Dedifferentiated amniotic fluid mesenchymal stem cell (primary cell): Measurements from ENCODE around the gene C9orf85.
"Not testable (repeated sequence)": the region's sequence is repeated elsewhere in the genome, so short reads cannot be mapped to it uniquely, and the experiment has no call there.

Experiments used
- DNase-seq: peaks from one replicate; pipeline ENCODE4 v3.0.0-alpha.2; 2016; ENCODE audit errors: extremely low spot score

Gene C9orf85, protein sequence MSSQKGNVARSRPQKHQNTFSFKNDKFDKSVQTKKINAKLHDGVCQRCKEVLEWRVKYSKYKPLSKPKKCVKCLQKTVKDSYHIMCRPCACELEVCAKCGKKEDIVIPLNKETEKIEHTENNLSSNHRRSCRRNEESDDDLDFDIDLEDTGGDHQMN

GRCh38 chr9:71911061-71911907 lies at the start of gene C9orf85, which contains the start of gene ABHD17B:
TSS of gene C9orf85 (plus strand) at chr9:71911639. CDS start at chr9:71911735, 96 bp downstream.
TSS of gene ABHD17B (minus strand) at chr9:71911193. CDS start at chr9:71875080, 36,113 bp downstream.
- peak; percentile 100 for DNase-seq

GRCh38 chr9:71863631-71864030 lies 47.8 kb upstream of the C9orf85 start:
- no peak for DNase-seq

GRCh38 chr9:71875345-71875744 lies 36.1 kb upstream of the C9orf85 start:
- no peak for DNase-seq

GRCh38 chr9:71876106-71876505 lies 35.3 kb upstream of the C9orf85 start:
- no peak for DNase-seq

DNA sequence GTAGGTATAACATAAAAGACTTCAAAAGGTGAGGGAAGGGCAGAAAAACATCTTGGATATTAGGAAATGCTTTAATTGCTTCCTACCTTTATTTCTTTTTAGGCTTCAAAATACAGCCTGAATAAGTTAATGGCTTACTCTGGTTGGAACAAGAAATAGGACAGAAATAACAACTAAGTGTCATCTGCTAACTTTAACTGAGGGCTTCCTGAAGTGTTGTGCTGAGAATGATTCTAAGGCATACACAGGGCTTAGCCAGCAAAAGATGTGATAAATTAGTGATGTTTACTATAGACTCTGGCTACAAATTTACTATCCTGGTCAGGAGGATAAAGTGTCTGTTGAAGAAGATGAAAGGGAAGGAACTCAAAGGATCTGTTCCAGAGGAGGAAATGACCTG lies 34.6 kb upstream of the C9orf85 start:
- no peak for DNase-seq

- DNase-seq, result no peak
These were observed 32.8 kb upstream of the C9orf85 start for GRCh38 chr9:71878327-71879274.

DNA sequence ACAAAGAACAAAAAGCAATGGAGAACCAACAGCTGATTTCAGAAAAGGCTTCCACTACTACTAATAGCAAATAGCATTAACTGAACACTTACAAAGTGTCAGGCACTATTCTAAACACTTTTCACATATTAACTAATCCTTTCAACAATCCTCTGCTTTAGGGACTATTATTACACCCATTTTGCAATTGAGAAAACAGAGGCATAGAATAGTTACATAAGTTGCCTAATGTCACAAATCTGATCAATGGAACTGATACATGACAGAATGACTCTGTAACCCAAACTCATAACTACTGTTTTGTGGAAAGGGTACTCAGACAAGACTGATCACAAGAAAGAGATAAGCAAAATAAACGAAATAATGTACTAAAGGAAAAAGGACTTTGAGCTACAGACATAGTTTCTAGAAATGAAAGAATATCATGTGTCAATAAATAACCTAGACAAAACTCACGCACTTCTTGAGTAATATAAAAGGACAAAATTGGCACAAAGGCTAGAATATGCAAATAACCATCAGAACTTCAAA lies 31.7 kb upstream of the C9orf85 start:
- DNase-seq, result no peak

- no peak for DNase-seq
These were observed 27.4 kb upstream of the C9orf85 start for GRCh38 chr9:71884005-71884404.

DNA sequence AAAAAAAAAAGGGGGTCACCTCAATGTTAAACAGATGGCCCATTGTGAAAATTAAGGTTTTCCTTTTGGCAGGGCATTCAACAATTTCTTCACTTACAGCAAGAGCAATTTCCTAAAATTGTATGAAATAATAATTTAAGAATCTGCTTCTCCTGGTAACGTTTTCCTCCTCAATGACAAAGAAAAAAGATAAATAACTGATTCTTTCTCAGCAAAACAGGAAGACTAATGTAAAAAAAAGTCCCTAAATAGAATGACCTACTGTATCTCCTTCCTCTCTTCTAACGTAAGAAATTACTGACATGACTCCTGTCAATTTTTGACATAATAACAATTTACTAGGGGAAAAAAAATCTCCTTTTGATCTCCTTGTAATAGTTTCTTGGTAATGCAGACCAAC lies 26.0 kb upstream of the C9orf85 start:
- no peak for DNase-seq

GRCh38 chr9:71886015-71886414 lies 25.4 kb upstream of the C9orf85 start:
- DNase-seq, result no peak

- no peak for DNase-seq
These were observed 24.9 kb upstream of the C9orf85 start for GRCh38 chr9:71886541-71886940.

- DNase-seq, result no peak
These were observed 24.1 kb upstream of the C9orf85 start for GRCh38 chr9:71887362-71887761.

DNA sequence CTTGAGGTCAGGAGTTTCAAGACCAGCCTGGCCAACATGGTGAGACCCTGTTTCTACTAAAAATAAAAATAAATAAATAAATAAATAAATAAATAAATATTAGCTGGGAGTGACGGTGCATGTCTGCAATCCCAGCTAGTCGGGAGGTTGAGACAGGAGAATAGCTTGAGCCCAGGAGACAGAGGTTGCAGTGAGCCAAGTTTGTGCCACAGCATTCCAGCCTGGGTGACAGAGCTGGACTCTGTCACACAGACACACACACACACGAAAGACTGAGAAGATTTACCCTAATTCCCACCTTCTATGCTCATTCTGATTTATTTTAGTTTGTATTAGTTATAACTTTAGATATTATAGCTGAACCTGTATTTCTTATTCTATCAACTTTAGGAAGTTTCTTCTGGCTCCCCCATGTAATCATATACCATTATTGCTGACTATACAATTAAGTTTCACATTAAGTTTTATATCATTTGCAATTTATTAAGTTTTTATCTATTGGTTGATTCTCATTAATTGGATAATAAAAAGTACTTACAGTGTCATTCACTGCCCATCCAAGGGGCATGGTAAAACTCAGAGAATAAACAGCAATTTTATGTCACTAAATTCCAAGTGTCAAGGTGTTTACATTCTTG lies 21.3 kb upstream of the C9orf85 start:
- DNase-seq, result no peak

DNA sequence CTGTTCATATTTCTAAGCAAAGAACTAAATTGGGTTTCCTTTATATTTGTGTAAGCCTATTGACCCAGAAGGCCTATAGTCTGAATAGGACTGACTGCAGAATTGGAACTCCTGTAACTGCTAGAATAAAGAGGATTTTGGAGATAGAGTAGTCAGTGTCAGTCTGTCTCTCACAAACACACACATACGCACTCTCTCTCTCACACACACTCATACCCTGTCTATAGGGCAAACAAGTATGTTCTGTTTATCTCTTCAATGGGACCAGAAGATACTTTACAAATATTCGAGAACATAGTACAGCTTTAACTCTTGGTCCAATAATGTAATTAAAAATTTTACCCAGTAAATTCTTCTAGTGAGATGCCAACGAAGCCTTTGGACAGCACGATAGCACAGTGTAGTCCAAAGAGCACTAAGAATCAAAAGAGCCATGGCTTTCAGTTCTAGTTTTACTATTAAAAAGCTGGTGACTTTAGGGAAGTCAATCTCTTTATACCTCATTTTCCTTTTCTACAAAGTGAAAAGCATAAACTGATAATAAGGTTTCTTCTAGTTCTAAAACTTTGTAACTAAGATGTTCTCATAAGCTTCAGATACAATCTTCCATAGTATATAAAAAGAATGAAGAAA lies 19.8 kb upstream of the C9orf85 start:
- DNase-seq, result no peak

GRCh38 chr9:71895117-71895516 lies 16.3 kb upstream of the C9orf85 start:
- DNase-seq, result no peak

GRCh38 chr9:71895955-71896354 lies 15.5 kb upstream of the C9orf85 start:
- no peak for DNase-seq

DNA sequence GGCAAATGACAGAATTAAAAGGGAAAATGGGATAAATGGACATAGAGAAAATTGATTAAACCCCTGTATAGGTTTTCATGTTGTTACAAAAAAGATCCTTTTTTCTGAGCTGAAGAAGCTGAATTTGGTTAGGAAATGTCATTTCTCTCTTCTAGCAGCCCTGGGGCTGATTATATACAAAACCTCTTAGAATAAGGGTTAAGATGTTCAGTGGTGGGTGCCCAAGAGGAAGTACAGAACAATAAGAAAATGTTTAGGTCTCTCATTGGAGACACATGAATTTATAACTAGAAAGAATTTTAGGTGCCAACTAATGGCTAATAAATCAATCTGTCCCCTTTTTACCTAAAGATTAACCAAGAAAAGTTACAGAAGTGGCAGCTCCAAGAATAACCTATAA lies 14.7 kb upstream of the C9orf85 start:
- DNase-seq, result no peak

DNA sequence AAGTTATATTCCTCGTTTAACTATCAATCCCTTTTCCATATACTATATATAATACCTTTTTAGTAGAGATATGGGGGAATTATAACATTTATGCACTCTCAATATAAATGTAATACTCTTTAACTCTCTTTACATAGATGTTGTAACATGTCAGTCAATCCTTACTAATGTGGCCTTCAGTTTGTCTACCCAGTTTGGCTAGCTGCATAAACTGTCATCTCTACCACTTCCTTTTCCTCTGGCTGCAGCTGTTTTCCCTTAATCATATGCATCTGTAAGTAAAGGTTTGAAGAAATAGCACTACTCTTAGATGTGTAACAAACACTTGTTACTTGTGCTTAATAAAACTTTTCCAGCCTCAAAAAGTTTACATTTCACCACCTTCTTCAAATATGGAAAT lies 13.9 kb upstream of the C9orf85 start:
- no peak for DNase-seq

GRCh38 chr9:71898756-71899155 lies 12.7 kb upstream of the C9orf85 start:
- DNase-seq, result not testable (repeated sequence)

- no peak for DNase-seq
These were observed 9.5 kb upstream of the C9orf85 start for GRCh38 chr9:71901695-71902597.
